Astrocyte (in vitro differentiated cells and primary cell): ENCODE measurements around the gene USP13.

Experiments
- EZH2 ChIP-seq: IDR thresholded peaks from 2 replicates; pipeline ENCODE4 v1.6.1; 2012; ENCODE audit warnings: mild to moderate bottlenecking, low read length, inconsistent platforms; ENCODE audit not compliant: insufficient read depth
- TF ChIP-seq, protein P1 (sequence below): IDR thresholded peaks from 2 replicates; pipeline ENCODE4 v1.5.1; 2011; ENCODE audit warnings: low read depth, mild to moderate bottlenecking, inconsistent platforms, low read length, moderate library complexity; ENCODE audit not compliant: insufficient read depth

GRCh38 chr3:179826247-179826637 lies 173.4 kb downstream of the USP13 start:
- TF ChIP-seq, protein P1, sequence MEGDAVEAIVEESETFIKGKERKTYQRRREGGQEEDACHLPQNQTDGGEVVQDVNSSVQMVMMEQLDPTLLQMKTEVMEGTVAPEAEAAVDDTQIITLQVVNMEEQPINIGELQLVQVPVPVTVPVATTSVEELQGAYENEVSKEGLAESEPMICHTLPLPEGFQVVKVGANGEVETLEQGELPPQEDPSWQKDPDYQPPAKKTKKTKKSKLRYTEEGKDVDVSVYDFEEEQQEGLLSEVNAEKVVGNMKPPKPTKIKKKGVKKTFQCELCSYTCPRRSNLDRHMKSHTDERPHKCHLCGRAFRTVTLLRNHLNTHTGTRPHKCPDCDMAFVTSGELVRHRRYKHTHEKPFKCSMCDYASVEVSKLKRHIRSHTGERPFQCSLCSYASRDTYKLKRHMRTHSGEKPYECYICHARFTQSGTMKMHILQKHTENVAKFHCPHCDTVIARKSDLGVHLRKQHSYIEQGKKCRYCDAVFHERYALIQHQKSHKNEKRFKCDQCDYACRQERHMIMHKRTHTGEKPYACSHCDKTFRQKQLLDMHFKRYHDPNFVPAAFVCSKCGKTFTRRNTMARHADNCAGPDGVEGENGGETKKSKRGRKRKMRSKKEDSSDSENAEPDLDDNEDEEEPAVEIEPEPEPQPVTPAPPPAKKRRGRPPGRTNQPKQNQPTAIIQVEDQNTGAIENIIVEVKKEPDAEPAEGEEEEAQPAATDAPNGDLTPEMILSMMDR = no peak
- TF ChIP-seq EZH2 = no peak
